C4-2B (cell line): ENCODE data around the gene RGMB.

ENCODE experiments used
- H3K27ac ChIP-seq: fragments of 450-650 bp; 2 replicates; pipeline ENCODE4 v1.5.1; 2017
- ZFX ChIP-seq: fragments of 450-650 bp; IDR thresholded peaks from 2 replicates; pipeline ENCODE4 v1.6.1; 2017
- TF ChIP-seq, protein P1 (sequence below): fragments of 450-650 bp; conservative IDR thresholded peaks from 2 replicates; pipeline ENCODE4 v1.5.1; 2017; ENCODE audit warnings: mild to moderate bottlenecking

RGMB gene

GRCh38 chr5:98791898-98792580, 18.6 kb downstream of the RGMB start:
- no peak overlapping the region for H3K27ac ChIP-seq
- no peak for TF ChIP-seq ZFX
- TF ChIP-seq, protein P1, sequence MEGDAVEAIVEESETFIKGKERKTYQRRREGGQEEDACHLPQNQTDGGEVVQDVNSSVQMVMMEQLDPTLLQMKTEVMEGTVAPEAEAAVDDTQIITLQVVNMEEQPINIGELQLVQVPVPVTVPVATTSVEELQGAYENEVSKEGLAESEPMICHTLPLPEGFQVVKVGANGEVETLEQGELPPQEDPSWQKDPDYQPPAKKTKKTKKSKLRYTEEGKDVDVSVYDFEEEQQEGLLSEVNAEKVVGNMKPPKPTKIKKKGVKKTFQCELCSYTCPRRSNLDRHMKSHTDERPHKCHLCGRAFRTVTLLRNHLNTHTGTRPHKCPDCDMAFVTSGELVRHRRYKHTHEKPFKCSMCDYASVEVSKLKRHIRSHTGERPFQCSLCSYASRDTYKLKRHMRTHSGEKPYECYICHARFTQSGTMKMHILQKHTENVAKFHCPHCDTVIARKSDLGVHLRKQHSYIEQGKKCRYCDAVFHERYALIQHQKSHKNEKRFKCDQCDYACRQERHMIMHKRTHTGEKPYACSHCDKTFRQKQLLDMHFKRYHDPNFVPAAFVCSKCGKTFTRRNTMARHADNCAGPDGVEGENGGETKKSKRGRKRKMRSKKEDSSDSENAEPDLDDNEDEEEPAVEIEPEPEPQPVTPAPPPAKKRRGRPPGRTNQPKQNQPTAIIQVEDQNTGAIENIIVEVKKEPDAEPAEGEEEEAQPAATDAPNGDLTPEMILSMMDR: no peak

DNA sequence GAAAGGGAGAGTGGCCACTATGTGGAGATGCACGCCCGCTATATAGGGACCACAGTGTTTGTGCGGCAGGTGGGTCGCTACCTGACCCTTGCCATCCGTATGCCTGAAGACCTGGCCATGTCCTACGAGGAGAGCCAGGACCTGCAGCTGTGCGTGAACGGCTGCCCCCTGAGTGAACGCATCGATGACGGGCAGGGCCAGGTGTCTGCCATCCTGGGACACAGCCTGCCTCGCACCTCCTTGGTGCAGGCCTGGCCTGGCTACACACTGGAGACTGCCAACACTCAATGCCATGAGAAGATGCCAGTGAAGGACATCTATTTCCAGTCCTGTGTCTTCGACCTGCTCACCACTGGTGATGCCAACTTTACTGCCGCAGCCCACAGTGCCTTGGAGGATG, 19.8 kb downstream of the RGMB start:
- H3K27ac ChIP-seq: no peak overlapping the region
- TF ChIP-seq, protein P1: no peak
- TF ChIP-seq ZFX: no peak

GRCh38 chr5:98794001-98794400, 20.5 kb downstream of the RGMB start:
- H3K27ac ChIP-seq: no peak overlapping the region

DNA sequence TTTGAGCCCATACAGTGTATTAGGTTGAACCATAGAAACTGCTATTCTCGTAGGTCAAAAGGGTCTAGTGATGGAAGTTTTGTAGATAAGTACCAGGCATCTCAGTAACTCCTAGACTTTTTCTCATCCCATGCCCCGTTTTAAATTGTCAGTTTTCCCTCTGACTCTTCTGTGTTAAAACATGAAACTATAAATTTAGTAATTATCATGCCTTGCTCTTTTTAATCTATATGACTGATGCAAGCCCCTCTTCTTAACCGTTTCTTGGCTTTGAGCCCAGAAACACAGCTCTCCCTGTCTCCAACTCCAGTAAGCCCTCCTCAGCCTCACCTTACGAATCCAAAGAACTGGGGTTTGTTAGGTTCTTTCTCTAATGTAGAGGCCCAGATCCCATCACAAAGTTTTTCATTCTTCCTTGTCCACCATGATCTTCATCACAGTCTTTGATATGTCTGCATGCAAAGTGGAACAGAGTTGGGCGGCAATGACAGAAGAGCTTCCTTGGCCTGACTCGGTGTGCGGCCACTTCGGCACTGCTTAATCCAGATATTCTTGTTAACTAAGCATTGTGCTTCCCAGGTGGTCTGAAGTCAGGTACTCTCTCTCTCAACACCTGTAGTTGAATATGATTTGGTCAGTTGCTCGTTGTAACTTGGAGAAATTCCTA, 21.1 kb downstream of the RGMB start:
- H3K27ac ChIP-seq: no peak overlapping the region
- no peak for TF ChIP-seq ZFX
- TF ChIP-seq, protein P1: no peak

More at GRCh38 chr5:98794001-98794400, 20.5 kb downstream of the RGMB start:
- TF ChIP-seq ZFX: no peak
- TF ChIP-seq, protein P1: no peak

GRCh38 chr5:98795243-98795642, 21.8 kb downstream of the RGMB start:
- no peak overlapping the region for H3K27ac ChIP-seq
- TF ChIP-seq, protein P1: no peak
- TF ChIP-seq ZFX: no peak

GRCh38 chr5:98796197-98796972, 22.9 kb downstream of the RGMB start:
- TF ChIP-seq, protein P1: peak; percentile 91
- no peak for TF ChIP-seq ZFX
- no peak overlapping the region for H3K27ac ChIP-seq

- no peak overlapping the region for H3K27ac ChIP-seq
- TF ChIP-seq, protein P1: no peak
- TF ChIP-seq ZFX: no peak
Observed at GRCh38 chr5:98798371-98798770, 24.9 kb downstream of the RGMB start.
